ENCODE results near the gene STUB1. TPM values are rescaled to one million over a fixed set of nuclear protein-coding genes. Genes with fewer than 3 reads are reported as not detected.

STUB1 gene
- polyA plus RNA-seq, 2 of the 4 experiments (the other 2 are of a cell fraction) = 60.6 to 93.5 TPM

DNA sequence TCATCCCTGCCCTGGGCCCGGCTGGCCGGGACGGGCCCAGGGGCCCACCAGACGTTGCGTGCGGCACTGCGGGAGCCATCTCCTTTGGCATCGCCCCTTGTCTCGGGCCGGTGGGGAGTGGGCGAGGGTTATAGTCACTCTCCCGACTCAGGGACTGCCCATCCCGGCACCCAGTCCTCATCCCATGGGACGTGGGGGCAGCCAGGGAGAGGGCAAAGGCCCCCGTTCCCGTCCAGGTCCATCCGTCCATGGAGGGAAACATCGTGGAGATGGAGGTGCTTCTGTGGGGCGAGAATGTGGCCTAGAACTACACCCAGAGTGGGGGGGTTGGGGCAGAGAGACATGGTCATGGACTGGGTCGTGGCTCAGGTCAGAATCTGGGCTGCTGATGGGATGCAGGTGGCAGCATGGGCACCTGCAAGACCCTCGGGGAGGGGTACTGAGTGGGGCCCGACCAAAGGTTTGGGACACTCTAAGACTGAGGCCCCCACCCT is 33.5 kb upstream of the STUB1 start:
- TF ChIP-seq RFX5 (IDR thresholded peaks at IDR 0.05) = no peak
- no peak for TF ChIP-seq ZNF302 (CRISPR knock-in tag; IDR thresholded peaks at IDR 0.05)
- TF ChIP-seq, protein P1, sequence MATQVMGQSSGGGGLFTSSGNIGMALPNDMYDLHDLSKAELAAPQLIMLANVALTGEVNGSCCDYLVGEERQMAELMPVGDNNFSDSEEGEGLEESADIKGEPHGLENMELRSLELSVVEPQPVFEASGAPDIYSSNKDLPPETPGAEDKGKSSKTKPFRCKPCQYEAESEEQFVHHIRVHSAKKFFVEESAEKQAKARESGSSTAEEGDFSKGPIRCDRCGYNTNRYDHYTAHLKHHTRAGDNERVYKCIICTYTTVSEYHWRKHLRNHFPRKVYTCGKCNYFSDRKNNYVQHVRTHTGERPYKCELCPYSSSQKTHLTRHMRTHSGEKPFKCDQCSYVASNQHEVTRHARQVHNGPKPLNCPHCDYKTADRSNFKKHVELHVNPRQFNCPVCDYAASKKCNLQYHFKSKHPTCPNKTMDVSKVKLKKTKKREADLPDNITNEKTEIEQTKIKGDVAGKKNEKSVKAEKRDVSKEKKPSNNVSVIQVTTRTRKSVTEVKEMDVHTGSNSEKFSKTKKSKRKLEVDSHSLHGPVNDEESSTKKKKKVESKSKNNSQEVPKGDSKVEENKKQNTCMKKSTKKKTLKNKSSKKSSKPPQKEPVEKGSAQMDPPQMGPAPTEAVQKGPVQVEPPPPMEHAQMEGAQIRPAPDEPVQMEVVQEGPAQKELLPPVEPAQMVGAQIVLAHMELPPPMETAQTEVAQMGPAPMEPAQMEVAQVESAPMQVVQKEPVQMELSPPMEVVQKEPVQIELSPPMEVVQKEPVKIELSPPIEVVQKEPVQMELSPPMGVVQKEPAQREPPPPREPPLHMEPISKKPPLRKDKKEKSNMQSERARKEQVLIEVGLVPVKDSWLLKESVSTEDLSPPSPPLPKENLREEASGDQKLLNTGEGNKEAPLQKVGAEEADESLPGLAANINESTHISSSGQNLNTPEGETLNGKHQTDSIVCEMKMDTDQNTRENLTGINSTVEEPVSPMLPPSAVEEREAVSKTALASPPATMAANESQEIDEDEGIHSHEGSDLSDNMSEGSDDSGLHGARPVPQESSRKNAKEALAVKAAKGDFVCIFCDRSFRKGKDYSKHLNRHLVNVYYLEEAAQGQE (IDR thresholded peaks at IDR 0.05) = no peak
- TF ChIP-seq HEYL (CRISPR knock-in tag; IDR thresholded peaks at IDR 0.05) = no peak
- no peak for TF ChIP-seq EHF (CRISPR knock-in tag; IDR thresholded peaks at IDR 0.05)
- no peak for TF ChIP-seq ZSCAN20 (CRISPR knock-in tag; IDR thresholded peaks at IDR 0.05)
- TF ChIP-seq, protein P2, sequence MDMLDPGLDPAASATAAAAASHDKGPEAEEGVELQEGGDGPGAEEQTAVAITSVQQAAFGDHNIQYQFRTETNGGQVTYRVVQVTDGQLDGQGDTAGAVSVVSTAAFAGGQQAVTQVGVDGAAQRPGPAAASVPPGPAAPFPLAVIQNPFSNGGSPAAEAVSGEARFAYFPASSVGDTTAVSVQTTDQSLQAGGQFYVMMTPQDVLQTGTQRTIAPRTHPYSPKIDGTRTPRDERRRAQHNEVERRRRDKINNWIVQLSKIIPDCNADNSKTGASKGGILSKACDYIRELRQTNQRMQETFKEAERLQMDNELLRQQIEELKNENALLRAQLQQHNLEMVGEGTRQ (IDR thresholded peaks at IDR 0.05) = no peak
- TF ChIP-seq, protein P3, sequence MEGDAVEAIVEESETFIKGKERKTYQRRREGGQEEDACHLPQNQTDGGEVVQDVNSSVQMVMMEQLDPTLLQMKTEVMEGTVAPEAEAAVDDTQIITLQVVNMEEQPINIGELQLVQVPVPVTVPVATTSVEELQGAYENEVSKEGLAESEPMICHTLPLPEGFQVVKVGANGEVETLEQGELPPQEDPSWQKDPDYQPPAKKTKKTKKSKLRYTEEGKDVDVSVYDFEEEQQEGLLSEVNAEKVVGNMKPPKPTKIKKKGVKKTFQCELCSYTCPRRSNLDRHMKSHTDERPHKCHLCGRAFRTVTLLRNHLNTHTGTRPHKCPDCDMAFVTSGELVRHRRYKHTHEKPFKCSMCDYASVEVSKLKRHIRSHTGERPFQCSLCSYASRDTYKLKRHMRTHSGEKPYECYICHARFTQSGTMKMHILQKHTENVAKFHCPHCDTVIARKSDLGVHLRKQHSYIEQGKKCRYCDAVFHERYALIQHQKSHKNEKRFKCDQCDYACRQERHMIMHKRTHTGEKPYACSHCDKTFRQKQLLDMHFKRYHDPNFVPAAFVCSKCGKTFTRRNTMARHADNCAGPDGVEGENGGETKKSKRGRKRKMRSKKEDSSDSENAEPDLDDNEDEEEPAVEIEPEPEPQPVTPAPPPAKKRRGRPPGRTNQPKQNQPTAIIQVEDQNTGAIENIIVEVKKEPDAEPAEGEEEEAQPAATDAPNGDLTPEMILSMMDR (IDR thresholded peaks at IDR 0.05) = no peak
- no peak for TF ChIP-seq RAD21 (conservative IDR thresholded peaks at IDR 0.05 in 1 of 2, IDR thresholded peaks at IDR 0.05 in 1 of 2)
- TF ChIP-seq MYC (IDR thresholded peaks at IDR 0.05; ENCODE audit: borderline replicate concordance, low read length) = no peak
- no peak for TF ChIP-seq TFCP2L1 (CRISPR knock-in tag; IDR thresholded peaks at IDR 0.05)
- TF ChIP-seq, protein P4, sequence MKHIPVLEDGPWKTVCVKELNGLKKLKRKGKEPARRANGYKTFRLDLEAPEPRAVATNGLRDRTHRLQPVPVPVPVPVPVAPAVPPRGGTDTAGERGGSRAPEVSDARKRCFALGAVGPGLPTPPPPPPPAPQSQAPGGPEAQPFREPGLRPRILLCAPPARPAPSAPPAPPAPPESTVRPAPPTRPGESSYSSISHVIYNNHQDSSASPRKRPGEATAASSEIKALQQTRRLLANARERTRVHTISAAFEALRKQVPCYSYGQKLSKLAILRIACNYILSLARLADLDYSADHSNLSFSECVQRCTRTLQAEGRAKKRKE (CRISPR knock-in tag; IDR thresholded peaks at IDR 0.05; ENCODE audit: low read depth) = no peak
- TF ChIP-seq, protein P5, sequence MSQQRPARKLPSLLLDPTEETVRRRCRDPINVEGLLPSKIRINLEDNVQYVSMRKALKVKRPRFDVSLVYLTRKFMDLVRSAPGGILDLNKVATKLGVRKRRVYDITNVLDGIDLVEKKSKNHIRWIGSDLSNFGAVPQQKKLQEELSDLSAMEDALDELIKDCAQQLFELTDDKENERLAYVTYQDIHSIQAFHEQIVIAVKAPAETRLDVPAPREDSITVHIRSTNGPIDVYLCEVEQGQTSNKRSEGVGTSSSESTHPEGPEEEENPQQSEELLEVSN (IDR thresholded peaks at IDR 0.05; ENCODE audit: borderline replicate concordance, low read depth) = no peak
- TF ChIP-seq CEBPB (IDR thresholded peaks at IDR 0.05) = no peak
- TF ChIP-seq RNF2 (IDR thresholded peaks at IDR 0.05; ENCODE audit: borderline replicate concordance, low read depth) = no peak
- TF ChIP-seq RCOR1 (IDR thresholded peaks at IDR 0.05; ENCODE audit: low read depth, low read length) = no peak
- Histone ChIP-seq H3K4me1 (peaks cover 50% of the 10 kb centered on the region), H3K9me3 (no peaks in the 10 kb centered on the region), H3K4me3 (no peak overlapping the region), H3K27ac (peak overlapping the region in 1 of 2 experiments; percentile 46; a peak in 3 of 6 replicates), H3K4me2 (no peak overlapping the region)
- WGBS (ENCODE audit: missing lambda C conversion rate) = 90% methylated on average over 21 of the region's 22 CpGs
- ChIA-PET CTCF (interaction anchor here (1.4 to 2.3 kb wide), 5 partner anchors 8 to 19 kb away, joined by 5 to 8 read pairs (median 5); no protein-coding TSS in a partner anchor), POLR2A (no interaction called here)
- FAIRE-seq (no peak), DNase-seq (ENCODE audit: low read depth in 1 of 2, low spot score in 1 of 2) (no peak), ATAC-seq (no peak)
